Mesendoderm (in vitro differentiated cells): Measurements from ENCODE around the gene KIRREL2.
"Not testable (repeated sequence)": the region's sequence is repeated elsewhere in the genome, so short reads cannot be mapped to it uniquely, and the experiment has no call there.

Experiments
- DNase-seq: peaks from one replicate; pipeline ENCODE4 v3.0.0; 2013
- H2AK5ac ChIP-seq: 2 replicates; pipeline ENCODE4 v1.6.1; 2013; ENCODE audit warnings: low read length, inconsistent platforms
- H2BK120ac ChIP-seq: 2 replicates; pipeline ENCODE4 v1.6.1; 2013; ENCODE audit warnings: low read depth, mild to moderate bottlenecking, low read length, moderate library complexity, mixed read lengths
- H2BK15ac ChIP-seq: replicated peaks from 2 replicates; pipeline ENCODE4 v1.6.1; 2013; ENCODE audit warnings: low read depth, mild to moderate bottlenecking, moderate library complexity
- H2BK5ac ChIP-seq: 2 replicates; pipeline ENCODE4 v1.6.1; 2013; ENCODE audit warnings: low read length, inconsistent platforms
- H3K18ac ChIP-seq: 2 replicates; pipeline ENCODE4 v1.6.1; 2013; ENCODE audit warnings: mild to moderate bottlenecking, low read length, mixed read lengths
- H3K23ac ChIP-seq: one replicate; pipeline ENCODE4 v1.6.1; 2013; ENCODE audit warnings: low read length
- H3K27ac ChIP-seq: 2 replicates; pipeline ENCODE4 v1.5.1; 2013; ENCODE audit warnings: low read depth, mild to moderate bottlenecking, inconsistent platforms, low read length, moderate library complexity
- H3K27me3 ChIP-seq: 2 replicates; pipeline ENCODE4 v1.6.1; 2013; ENCODE audit warnings: low read length, control low read depth, mild to moderate bottlenecking, inconsistent platforms; ENCODE audit not compliant: insufficient read depth, poor library complexity
- H3K36me3 ChIP-seq: 2 replicates; pipeline ENCODE4 v1.6.1; 2013; ENCODE audit warnings: low read length, inconsistent platforms; ENCODE audit not compliant: control insufficient read depth, insufficient read depth
- H3K4ac ChIP-seq: one replicate; pipeline ENCODE4 v1.6.1; 2013; ENCODE audit warnings: low read depth, mild to moderate bottlenecking, low read length, moderate library complexity
- H3K4me1 ChIP-seq: 2 replicates; pipeline ENCODE4 v1.6.1; 2013; ENCODE audit warnings: low read depth, low read length, inconsistent platforms; ENCODE audit not compliant: control insufficient read depth
- H3K4me2 ChIP-seq: 2 replicates; pipeline ENCODE4 v1.6.1; 2013; ENCODE audit warnings: low read length
- H3K4me3 ChIP-seq: 2 replicates; pipeline ENCODE4 v1.5.1; 2013; ENCODE audit warnings: mild to moderate bottlenecking, low read length
- H3K56ac ChIP-seq: one replicate; pipeline ENCODE4 v1.6.1; 2013; ENCODE audit warnings: low read length
- H3K79me1 ChIP-seq: 2 replicates; pipeline ENCODE4 v1.6.1; 2013; ENCODE audit warnings: low read length, inconsistent platforms
- H3K79me2 ChIP-seq: 2 replicates; pipeline ENCODE4 v1.6.1; 2013; ENCODE audit warnings: mild to moderate bottlenecking, low read length; ENCODE audit not compliant: control insufficient read depth, insufficient read depth
- H3K9ac ChIP-seq: 2 replicates; pipeline ENCODE4 v1.6.1; 2013; ENCODE audit warnings: low read length, inconsistent platforms
- H4K5ac ChIP-seq: one replicate; pipeline ENCODE4 v1.6.1; 2013; ENCODE audit warnings: low read length
- H4K8ac ChIP-seq: one replicate; pipeline ENCODE4 v1.6.1; 2013; ENCODE audit warnings: low read depth, mild to moderate bottlenecking, control low read depth, low read length, moderate library complexity
- WGBS: extraction: QIAGEN DNeasy Blood & Tissue Kit; methylation state at CpG from one replicate; pipeline ENCODE4 v1.1.7; 2013; ENCODE audit warnings: low lambda C conversion rate, missing lambda C conversion rate; ENCODE audit not compliant: insufficient coverage; ENCODE audit errors: extremely low coverage; 5-methylcytosine and 5-hydroxymethylcytosine counted together

Gene KIRREL2

DNA sequence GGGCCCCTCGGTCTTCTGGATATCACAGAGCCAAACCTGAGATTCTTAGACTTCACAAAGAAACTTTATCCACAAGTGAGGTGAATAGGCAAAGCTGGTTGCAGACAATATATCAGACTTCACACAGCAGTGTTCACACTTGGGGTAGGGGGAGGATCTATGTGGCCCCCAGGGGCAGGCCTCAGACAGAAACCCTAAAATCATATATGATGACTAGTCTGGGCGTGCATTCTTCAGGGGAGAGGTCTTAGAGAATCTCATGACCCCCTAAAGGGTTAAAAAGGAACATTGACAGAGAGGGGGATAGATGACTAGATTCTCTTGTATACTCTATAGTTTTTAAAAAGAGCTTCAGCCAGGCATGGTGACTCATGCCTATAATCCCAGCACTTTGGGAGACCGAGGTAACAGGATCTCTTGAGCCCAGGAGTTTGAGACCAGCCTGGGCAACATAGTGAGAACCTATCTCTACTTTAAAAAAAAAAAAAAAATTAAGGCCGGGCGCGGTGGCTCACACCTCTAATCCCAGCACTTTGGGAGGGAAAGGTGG, 48.5 kb downstream of the KIRREL2 start:
- no CpG with 5 or more reads among the region's 6 CpGs for whole genome bisulfite sequencing
- DNase-seq, result no peak
- Histone ChIP-seq H2AK5ac (no peak overlapping the region), H3K27me3 (no peaks in the 10 kb centered on the region), H4K5ac (no peak overlapping the region), H3K4me2 (no peak overlapping the region), H3K36me3 (no peaks in the 10 kb centered on the region), H3K18ac (no peak overlapping the region), H3K79me1 (no peaks in the 10 kb centered on the region), H2BK120ac (no peak overlapping the region), H3K23ac (no peak overlapping the region), H3K4me3 (no peak overlapping the region), H2BK5ac (no peak overlapping the region), H3K4me1 (peaks cover 9% of the 10 kb centered on the region), H3K79me2 (no peaks in the 10 kb centered on the region), H3K9ac (no peak overlapping the region), H3K4ac (no peak overlapping the region), H4K8ac (no peak overlapping the region), H3K56ac (peak overlapping the region; percentile 34), H3K27ac (no peak overlapping the region), H2BK15ac (no peak overlapping the region)

DNA sequence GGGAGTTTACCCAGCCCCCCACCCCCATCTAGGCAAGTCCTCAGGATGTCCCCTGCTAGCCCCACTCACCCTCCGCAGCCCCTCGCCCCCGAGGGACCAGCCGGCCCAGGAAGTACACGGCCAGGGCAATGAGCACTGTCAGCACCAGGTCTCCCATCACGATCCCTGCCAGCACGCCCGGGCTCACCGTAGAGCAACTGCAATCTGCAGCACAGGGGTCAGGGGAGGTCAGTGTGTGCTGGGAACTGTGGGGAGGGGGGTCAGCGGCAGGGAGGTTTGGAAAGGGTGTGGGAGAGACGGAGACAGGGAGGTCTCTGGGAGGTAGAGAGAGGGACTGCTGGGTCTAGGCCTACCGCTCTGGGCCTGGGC, 50.6 kb downstream of the KIRREL2 start:
- Histone ChIP-seq H3K4ac (no peak overlapping the region), H2AK5ac (no peak overlapping the region), H3K4me3 (no peak overlapping the region), H2BK120ac (no peak overlapping the region), H4K5ac (no peak overlapping the region), H2BK15ac (no peak overlapping the region), H4K8ac (no peak overlapping the region), H3K79me1 (no peaks in the 10 kb centered on the region), H3K36me3 (no peaks in the 10 kb centered on the region), H3K23ac (no peak overlapping the region), H2BK5ac (no peak overlapping the region), H3K4me2 (no peak overlapping the region), H3K18ac (no peak overlapping the region), H3K9ac (no peak overlapping the region), H3K27ac (no peak overlapping the region), H3K4me1 (peaks cover 3% of the 10 kb centered on the region), H3K79me2 (no peaks in the 10 kb centered on the region), H3K56ac (peak overlapping the region; percentile 34), H3K27me3 (no peaks in the 10 kb centered on the region)
- DNase-seq, result no peak
- WGBS, result no CpG with 5 or more reads among the region's 12 CpGs

DNA sequence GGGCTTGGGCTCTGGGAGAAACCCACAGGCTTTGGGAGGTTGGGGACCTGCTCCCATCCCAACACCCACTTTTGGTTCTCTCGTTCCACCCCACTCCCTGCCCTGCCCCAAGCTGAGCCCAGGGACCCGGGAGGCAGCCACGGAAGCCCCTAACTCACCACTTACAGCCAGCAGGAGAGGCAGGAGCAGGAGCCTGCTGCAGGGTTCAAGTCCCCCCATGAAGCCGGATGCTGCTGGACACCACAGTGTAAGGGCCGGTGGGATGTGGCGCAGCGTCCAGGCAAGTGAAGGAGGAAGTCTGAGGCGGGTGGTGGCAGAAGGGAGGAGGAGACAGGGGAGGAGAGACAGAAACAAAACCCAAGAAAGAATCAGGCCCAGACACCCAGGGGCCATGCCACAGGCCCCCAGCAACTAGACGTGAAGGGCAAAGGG, 51.3 kb downstream of the KIRREL2 start, which contains the start of gene TYROBP:
Gene TYROBP (minus strand): TSS at position 286 of the 432 bp plus-strand sequence. CDS start 67 bp downstream, at position 219.
- H2BK15ac ChIP-seq, result no peak within 1 kb of the TSS
- no peak within 1 kb of the TSS for H3K27ac ChIP-seq
- no peak within 1 kb of the TSS for H2AK5ac ChIP-seq
- H3K79me1 ChIP-seq, result no peaks in the 10 kb centered on the region
- no peak within 1 kb of the TSS for H3K4ac ChIP-seq
- no peaks in the 10 kb centered on the region for H3K79me2 ChIP-seq
- peak within 1 kb of the TSS; percentile 39 for H3K56ac ChIP-seq
- H3K4me2 ChIP-seq, result no peak within 1 kb of the TSS
- no peak within 1 kb of the TSS for H3K23ac ChIP-seq
- no peak within 1 kb of the TSS for H3K4me3 ChIP-seq
- WGBS, result no CpG with 5 or more reads among the region's 9 CpGs
- H4K8ac ChIP-seq, result no peak within 1 kb of the TSS
- no peak within 1 kb of the TSS for H4K5ac ChIP-seq
- H3K18ac ChIP-seq, result no peak within 1 kb of the TSS
- peak within 1 kb of the TSS; percentile 23 for H2BK5ac ChIP-seq
- H3K9ac ChIP-seq, result no peak within 1 kb of the TSS
- H3K36me3 ChIP-seq, result no peaks in the 10 kb centered on the region
- H3K27me3 ChIP-seq, result no peaks in the 10 kb centered on the region
- no peak within 1 kb of the TSS for H2BK120ac ChIP-seq
- no peak for DNase-seq
- H3K4me1 ChIP-seq, result peaks cover 2% of the 10 kb centered on the region

DNA sequence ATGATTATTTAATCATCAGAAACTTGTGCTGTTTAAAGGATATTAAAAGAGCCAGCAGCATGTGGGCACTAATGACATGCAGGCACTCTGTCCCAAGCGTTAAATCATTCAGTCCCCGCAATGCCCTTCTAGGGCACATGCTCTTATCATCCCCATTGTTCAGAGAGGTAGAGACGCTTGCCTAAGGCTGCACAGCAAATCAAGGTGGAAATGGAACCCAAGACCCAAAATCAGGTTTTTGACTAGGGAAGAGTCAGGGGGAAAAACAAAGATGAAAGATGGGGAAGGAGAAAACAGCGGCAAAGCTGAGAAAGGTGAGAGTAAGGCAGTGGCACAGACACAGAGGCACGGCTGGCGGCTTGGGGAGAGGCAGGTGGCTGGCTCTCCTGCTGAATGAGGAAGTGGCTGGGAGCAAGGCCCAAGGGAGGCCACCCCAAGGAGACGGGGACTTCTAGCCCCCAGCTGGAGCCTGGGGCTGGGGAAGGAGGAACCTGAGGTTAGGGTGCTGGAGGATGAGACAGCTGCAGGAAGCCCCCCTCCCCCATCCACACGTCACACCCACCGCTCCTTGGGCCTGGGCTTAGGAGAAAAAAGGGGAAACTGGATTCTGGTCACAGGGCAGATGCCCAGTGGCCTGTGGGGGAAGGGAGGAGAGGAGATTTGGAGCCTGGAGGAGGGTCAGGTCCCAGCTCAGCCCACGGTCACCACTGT, 52.4 kb downstream of the KIRREL2 start:
- peaks cover 2% of the 10 kb centered on the region for H3K4me1 ChIP-seq
- no peak overlapping the region for H3K4ac ChIP-seq
- H3K79me1 ChIP-seq, result no peaks in the 10 kb centered on the region
- no peak for DNase-seq
- H3K23ac ChIP-seq, result no peak overlapping the region
- no peak overlapping the region for H2BK15ac ChIP-seq
- no peak overlapping the region for H3K4me2 ChIP-seq
- no peaks in the 10 kb centered on the region for H3K27me3 ChIP-seq
- H3K9ac ChIP-seq, result no peak overlapping the region
- H3K56ac ChIP-seq, result peak overlapping the region; percentile 30
- H2AK5ac ChIP-seq, result no peak overlapping the region
- no peak overlapping the region for H3K4me3 ChIP-seq
- no peak overlapping the region for H2BK120ac ChIP-seq
- no peak overlapping the region for H3K18ac ChIP-seq
- no peak overlapping the region for H4K8ac ChIP-seq
- no CpG with 5 or more reads among the region's 10 CpGs for WGBS
- H4K5ac ChIP-seq, result no peak overlapping the region
- no peak overlapping the region for H2BK5ac ChIP-seq
- no peaks in the 10 kb centered on the region for H3K79me2 ChIP-seq
- H3K27ac ChIP-seq, result no peak overlapping the region
- no peaks in the 10 kb centered on the region for H3K36me3 ChIP-seq

DNA sequence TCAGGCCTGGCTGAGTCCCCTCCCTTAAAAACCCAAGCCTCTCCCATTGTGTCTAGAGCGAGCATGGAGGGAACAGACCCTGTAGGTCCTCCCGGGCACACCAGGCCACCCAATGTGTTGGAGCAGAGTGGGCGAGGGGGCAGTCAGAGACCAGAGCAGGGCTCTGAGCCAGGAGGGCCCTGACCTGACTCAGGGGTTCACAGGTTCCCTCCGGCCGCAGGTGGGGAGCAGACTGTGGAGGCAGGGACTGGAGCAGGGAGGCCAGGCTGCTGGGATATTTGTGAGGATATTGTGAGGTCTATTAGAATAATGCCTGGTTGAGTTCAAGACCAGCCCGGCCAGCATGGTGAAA, 52.9 kb downstream of the KIRREL2 start:
- H3K56ac ChIP-seq, result peak overlapping the region; percentile 30
- H3K4me2 ChIP-seq, result no peak overlapping the region
- H3K79me2 ChIP-seq, result no peaks in the 10 kb centered on the region
- no peak overlapping the region for H3K4ac ChIP-seq
- no peak overlapping the region for H3K27ac ChIP-seq
- H4K8ac ChIP-seq, result no peak overlapping the region
- no CpG with 5 or more reads among the region's 6 CpGs for whole genome bisulfite sequencing
- H2BK120ac ChIP-seq, result no peak overlapping the region
- H4K5ac ChIP-seq, result no peak overlapping the region
- DNase-seq, result no peak
- no peak overlapping the region for H3K23ac ChIP-seq
- H2BK15ac ChIP-seq, result no peak overlapping the region
- no peak overlapping the region for H2AK5ac ChIP-seq
- no peaks in the 10 kb centered on the region for H3K27me3 ChIP-seq
- no peaks in the 10 kb centered on the region for H3K36me3 ChIP-seq
- H3K79me1 ChIP-seq, result no peaks in the 10 kb centered on the region
- H3K4me1 ChIP-seq, result peaks cover 2% of the 10 kb centered on the region
- no peak overlapping the region for H3K9ac ChIP-seq
- no peak overlapping the region for H2BK5ac ChIP-seq
- no peak overlapping the region for H3K18ac ChIP-seq
- no peak overlapping the region for H3K4me3 ChIP-seq

DNA sequence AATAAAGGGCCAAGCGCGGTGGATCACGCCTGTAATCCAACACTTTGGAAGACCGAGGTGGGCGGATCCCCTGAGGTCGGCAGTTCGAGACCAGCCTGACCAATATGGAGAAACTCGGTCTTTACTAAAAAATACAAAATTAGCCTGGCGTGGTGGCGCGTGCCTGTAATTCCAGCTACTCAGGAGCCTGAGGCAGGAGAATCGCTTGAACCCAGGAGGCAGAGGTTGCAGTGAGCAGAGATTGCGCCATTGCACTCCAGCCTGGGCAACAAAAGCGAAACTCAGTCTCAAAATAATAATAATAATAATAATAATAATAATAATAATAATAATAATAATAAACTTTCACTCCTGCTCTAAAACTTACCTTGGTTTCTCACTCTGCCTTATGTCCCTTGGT, 53.6 kb downstream of the KIRREL2 start:
- no CpG with 5 or more reads among the region's 14 CpGs for WGBS
- H3K4me1 ChIP-seq, H3K27ac ChIP-seq: not testable (repeated sequence)

More for the DNA sequence above, 53.6 kb downstream of the KIRREL2 start:
- not testable (repeated sequence) for H3K23ac ChIP-seq, H2BK120ac ChIP-seq, H3K36me3 ChIP-seq, H4K5ac ChIP-seq, H3K79me2 ChIP-seq, H3K27me3 ChIP-seq, H3K4me3 ChIP-seq, H2AK5ac ChIP-seq, H3K4ac ChIP-seq, H2BK15ac ChIP-seq, H2BK5ac ChIP-seq, H3K56ac ChIP-seq, DNase-seq, H3K4me2 ChIP-seq, H3K9ac ChIP-seq, H3K18ac ChIP-seq, H4K8ac ChIP-seq, H3K79me1 ChIP-seq
